Stimulated activated CD8-positive, alpha-beta memory T cell treated with anti-CD3 and anti-CD28 coated beads, Interleukin-4, amount 100 ng/mL, for 4 hours (primary cell): ENCODE results near the gene MLC1.

Source experiments
- DNase-seq, 2 donors: peaks; one replicate each; pipeline ENCODE4 v3.0.0-alpha.2; 2020; ENCODE audit warnings: low read depth in 2 of 2, low spot score in 1 of 2

The MLC1 gene

DNA sequence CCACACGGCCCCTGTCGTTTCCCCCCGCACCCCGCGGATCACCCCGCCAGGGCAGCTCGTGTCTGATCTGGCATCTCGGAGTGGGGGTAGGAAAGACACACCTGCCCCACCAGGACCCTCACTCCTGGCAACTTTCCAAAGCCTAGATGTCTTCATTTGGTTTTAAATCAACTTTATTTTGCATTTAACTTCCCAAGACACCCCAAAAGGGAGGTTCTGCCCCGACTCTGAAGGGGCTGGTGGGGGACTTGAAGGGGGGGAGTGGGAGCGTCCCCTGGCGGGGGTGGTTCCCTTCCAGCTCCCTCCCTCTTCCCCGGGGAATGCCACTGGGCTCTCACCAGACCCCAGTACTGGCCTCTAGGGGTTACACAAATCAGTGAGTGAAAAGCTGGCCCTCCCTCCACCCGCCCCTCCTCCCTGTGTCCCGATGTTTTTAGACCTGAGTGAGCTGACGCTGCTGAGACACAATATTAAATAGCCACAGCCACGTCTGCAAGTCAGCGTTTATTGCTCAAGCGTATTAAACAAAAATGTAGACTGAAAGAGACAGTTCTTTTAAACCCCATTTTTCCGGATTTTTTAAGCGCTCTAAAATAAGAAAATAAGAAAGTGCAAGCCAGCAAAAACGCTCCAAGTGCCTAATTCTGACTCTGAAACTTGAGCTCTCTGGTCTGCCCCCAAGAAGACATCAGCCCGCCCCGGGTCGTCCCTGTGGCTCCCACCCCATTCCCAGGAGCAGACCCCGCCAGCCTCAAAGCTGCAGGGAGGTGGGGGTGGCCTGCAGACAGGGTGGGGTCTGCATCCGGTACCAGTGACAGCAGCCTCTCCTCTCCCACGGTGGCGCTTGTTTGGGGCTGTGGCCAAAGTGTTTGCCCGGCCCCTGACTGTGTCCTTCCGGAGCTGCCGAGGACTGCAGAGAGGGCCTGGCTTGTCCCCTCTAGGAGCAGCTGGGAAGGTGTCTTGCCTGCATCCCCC lies 26.0 kb downstream of the MLC1 start:
- no peak for DNase-seq

DNA sequence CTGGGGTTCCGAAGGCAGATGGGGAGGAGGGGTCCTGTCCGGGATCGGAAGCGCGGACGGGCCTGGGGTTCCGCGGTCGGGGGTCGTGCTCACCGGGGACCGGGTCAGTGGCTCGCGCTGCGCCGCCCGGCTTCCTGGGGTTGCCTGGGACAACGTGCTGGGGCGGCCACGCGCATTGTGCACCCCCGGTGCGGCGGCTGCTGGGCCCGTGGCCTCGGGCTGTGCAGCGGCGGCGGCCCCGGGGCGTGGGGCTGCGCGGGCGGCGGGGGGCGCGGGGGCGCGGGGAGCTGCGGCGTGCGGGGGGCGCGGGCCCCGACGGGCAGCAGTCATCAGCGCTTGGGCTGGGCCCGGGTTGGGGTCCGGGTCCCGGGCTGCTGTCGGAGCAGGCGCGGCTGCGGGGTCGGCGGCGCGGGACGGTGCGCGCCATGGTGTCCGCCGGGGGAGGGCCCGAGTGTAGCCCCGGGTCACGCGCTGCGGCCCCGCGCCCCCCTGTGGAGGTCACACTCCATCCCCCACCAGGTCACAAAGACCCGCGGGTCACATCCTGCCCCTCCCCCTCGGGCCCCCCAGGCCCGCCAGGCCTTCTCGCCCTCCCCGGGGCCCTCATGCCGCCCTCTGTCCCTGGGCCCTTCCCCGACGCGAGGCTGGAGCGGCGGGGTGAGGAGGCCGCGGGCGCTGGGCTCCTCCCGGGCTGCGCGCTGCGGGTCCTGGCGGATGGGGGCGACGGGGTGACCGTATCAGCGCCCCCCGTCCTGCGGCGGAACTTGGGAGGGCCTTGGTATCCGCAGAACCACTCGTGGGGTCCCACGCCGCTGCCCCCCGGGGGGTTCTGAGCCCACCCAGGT lies 26.9 kb downstream of the MLC1 start, which contains the start of gene TTLL8:
Gene TTLL8, minus strand, starts transcription at position 238 of the 845 bp plus-strand sequence.
- DNase-seq, result no peak

DNA sequence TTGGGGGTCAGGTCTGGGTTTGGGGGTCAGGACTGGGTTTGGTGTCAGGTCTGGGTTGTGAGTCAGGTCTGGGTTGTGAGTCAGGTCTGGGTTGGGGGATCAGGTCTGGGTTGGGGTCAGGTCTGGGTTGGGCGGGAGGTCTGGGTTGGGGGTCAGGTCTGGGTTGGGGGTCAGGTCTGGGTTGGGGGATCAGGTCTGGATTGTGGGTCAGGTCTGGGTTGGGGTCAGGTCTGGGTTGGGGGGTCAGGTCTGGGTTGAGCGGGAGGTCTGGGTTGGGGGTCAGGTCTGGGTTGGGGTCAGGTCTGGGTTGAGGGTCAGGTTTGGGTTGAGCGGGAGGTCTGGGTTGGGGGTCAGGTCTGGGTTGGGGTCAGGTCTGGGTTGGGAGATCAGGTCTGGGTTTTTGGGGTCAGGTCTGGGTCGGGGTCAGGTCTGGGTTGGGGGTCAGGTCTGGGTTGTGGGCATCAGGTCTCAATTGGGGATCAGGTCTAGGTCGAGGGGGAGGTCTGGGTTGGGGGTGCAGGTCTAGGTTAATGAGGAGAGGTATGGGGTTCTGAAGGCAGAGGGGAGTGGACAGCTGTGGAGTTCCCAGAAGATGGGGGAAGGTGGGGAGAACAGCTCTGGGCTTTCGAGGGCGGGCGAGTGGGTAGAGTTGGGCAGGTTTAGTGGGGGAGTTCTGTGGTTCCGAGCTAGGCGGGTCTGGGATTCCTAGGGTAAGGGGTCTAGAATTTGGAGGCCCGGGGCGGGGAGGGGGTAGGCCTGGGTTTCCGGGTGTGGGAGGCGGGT lies 27.8 kb downstream of the MLC1 start:
- DNase-seq, result no peak

DNA sequence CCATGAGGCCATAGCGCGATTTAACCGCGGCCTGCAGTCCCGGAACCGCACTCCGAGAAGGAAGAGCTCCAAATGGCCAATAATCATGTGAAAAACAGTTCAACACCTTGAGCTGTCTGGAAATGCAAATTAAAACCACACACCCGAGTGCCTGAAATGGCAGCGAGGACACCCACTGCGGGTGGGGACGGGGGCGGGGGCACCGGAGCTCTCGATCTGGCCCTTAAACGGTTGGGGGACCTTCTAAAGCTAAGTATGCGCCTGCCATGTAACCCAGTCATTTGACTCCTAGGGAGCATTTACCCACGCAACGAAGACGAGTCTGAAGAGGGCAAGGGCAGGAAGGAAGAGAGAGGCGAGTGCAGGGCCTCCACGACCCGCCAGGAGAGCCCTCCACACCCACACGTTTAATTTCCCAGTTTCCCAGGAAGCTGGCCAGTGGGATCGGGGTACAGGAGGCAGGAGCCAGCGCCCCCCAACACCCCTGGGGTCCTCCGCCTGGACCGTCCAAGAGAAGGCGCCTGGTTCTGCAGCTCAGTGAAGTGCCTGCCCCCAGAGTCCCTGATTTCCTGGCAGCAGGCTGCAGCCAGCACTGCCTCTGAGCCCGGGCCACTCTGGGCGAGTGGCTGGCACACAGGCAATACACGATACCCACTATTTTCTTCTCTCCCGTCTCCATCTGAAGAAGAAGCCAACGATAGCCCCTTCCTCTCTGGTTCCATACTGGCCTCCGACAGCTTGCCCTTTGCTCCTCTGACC lies 28.8 kb downstream of the MLC1 start:
- DNase-seq, result no peak

DNA sequence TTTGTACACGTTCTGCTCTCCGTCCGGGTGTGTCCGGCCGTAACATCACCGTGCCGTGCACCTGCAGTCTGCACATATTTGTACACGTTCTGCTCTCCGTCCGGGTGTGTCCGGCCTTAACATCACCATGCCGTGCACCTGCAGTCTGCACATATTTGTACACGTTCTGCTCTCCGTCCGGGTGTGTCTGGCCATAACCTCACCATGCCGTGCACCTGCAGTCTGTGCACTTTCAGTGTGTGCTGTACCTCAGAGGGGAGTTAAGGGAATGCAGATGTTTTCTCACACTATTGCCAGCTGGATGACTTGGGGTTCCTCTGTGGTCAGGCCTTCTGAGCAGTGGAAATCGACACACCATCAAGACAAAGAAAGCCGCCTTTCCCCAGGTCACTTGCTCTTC lies 31.4 kb downstream of the MLC1 start:
- DNase-seq, result no peak

DNA sequence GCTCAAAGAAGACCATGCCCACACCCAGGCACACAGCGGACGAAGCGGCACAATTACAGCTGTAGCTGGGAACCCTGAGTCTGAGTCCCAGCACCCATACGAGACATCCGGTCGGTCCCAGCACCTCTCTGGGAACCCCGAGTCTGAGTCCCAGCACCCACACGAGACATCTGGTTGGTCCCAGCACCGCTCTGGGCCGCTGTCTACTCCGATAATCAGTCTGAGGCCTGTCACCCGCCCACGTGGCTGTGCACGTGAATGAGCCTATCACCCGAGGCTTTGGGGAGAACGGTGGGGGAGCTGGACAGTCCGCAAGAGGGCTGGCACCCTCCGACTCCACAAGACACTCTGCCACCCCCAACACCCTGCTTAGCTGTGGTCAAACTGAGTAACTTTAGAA lies 33.3 kb downstream of the MLC1 start:
- no peak for DNase-seq

DNA sequence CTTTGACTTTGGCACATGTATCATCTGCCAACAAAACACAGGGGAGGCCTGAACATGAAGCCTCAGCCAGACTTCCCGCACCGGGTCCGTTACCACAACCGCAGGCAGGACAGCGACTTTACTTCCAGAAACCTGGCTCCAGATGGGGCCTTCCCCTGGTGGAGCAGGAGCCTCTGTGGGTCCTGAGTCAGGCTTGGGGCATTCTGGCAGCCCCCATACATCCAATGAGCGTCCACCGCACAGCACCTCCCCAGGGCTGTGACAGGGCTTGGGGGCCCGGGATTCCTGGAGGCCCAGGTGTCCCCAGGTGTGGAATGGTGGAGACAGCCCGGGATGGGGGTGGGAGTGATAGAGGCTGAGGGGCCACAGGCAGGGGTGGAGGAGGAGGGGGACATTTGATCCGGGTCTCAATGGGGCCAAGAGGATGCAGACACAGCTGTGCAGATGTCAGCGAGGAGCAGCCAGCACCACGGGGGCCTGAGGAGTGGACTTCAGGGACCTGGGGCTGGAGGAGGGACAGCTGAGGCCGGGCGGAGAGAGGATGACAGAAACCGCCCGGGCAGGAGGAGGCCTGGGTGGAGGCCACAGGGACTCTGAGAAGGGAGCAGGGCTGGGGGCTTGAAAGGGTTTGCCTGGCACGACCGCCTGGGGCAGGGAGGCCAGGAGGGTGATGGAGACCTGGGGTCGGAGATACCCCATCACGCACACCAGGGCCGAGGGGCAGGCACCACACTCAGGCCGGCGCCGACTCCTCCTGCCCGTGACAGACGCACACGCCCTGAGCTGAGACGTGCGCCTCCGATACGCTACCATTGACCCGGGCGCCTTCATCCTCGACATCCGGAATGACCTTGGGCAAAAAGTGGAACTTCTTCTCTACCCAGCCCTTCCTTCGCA lies 35.7 kb downstream of the MLC1 start:
- no peak for DNase-seq

DNA sequence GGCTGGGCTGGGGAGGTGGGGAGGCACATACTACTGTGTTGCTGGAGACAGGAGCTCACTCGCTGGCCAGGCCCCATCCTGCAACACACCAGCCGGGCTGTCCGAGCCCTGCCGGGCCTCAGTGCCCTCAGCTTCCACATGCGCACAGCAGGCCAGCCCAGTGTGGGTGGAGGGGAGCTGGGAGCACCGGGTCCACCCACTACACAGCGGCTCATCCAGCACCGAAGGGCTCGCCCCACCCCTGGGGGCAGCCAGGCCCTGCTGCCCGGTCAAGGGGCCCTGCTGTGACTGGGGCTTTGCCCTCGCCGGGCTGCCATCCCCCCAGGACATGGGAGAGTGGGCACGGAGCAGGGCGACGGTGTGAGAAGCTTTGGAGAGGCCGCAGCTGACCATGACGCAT lies 36.4 kb downstream of the MLC1 start:
- no peak for DNase-seq

DNA sequence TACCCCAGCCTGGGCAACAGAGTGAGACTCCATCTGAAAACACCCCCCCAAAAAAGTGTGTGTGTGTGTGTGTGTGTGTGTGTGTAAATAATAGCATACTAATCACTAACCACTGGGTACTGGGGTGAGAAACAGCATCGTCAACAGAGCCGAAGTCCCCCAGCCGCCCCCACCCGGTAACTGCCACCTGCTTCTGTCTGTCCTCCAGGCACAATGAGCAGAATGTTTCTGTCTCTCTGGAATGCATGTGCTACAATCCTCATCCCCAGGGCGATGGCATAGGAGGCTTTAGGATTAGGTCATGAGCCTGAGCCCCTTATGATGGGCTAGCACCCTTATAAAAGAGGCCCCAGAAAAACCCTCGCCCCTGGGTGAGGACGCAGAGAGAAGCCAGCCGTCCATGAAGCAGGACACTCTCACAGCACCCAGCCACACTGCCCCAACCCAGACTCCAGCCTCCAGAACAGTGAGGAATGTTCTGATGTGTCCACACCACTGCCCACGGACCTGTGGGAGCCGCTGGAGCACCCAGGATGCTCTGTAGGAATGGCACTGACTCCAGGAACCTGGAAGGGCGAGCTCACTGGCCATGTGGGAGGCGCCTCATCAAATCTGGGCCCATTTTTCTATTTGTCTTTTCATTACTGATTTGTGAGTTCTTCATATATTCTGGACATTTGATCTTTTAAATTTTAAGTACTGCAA lies 37.0 kb downstream of the MLC1 start:
- no peak for DNase-seq

DNA sequence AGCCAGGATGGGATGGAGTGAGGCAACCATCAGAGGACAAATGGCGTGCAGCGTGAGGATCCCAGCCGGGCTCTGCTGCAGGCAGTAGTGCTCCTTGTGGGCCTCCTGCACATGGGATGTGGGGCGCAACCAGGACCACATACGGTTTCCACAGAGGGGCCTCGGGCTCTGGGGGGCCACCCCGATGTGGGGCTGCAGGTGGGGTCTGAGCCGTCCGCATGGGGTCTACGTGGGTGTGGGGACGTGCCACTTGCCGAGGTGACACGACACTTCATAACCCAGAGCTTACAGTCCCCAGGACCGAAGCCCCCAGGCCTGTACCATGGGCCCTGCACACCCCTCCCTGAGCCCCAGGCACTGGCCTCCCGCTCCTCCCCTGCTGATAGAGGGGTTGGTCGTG lies 37.9 kb downstream of the MLC1 start:
- no peak for DNase-seq

DNA sequence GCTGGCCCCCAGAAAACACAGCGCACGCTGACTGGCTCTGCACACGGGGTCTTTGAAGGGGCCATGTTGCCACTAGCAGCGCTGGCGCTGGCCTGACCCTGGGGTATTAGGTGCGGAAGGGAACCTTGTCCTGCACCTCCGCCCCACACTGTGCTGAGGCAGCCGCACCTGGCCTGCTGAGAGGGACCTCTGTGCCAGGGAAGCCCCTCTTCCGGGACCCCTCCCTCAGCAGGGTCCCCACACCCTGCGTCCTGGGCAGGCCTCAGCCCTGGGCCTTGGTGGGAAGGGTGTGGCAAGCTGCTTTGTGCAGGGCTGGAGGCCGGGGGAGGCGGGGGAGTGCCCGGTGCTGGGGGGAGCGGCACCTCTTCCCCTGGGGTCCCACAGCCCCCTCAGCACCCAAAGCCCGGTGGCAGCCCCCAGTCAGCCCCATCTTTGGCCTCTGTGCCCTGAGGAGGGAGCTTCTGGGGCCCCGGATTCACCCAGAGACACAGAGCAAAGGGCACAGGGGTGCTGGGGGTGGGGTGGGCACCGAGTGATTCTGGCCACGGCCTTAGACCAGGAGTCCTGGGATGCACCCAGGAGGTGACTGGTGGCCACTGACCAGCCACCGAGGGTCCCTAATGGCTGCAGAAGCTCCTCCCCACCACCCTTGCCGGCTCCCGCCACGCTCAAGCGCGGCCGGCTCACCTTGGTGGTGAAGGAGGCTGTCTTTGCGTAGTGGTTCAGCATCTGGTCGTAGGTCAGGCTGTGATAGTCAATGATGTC lies 38.6 kb downstream of the MLC1 start:
- DNase-seq, result no peak

DNA sequence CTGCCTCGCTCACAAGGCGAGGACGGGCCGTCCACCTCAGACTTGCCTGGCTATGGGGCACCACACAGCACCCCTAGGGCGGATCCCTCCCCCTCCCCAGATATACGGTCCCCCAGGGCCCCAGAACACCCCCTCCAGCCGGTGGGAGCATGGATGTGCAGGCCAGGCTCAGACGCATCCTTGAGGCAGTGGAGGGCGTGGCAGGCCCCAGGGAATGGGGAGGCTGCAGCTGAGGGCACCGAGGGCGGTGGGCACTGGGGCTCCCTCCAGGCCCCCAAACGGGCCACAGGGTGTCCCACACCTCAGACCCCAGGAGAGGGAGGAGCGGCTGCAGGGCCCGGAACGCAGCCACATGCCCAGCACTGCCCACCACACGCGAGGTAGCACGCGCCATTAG lies 39.2 kb downstream of the MLC1 start:
- no peak for DNase-seq

DNA sequence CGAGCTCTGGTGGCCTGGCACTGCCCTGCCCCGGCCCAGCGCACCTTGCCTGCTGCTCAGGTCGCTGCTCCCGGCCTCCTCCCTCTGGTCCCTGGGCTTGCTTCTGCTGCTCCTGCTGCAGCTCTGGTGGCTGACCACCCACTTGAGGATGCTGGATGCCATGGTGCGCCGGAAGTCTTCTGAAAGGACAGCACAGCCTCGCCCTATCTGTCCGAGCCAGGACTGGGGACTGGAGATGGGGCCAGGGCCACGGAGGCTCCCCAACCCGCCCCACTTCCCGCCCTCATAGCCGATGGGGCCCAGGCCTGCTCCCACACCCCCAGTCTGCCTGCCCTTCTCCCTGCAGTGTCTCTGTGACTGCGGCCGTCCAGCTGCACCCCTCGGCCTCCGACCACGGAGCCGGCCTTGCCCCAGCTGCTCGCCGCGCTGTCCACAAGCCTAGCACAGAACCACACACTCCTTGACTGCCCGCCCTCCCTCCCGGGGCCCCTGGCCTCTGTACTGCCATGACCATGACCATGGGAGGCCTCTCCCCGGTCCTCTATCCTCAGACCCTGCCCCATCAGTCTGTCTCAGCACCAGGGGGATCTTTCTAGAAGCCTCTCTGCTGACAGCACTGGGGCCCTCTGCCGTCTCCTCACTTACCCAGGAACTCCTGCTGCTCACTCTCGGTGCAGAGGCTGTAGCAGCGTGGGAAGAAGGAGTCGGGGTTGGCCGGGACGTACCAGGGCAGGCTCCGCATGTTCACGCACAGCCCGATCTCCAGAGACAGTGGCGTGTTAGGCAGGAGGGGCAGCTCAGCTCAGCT lies 39.8 kb downstream of the MLC1 start:
- no peak for DNase-seq

DNA sequence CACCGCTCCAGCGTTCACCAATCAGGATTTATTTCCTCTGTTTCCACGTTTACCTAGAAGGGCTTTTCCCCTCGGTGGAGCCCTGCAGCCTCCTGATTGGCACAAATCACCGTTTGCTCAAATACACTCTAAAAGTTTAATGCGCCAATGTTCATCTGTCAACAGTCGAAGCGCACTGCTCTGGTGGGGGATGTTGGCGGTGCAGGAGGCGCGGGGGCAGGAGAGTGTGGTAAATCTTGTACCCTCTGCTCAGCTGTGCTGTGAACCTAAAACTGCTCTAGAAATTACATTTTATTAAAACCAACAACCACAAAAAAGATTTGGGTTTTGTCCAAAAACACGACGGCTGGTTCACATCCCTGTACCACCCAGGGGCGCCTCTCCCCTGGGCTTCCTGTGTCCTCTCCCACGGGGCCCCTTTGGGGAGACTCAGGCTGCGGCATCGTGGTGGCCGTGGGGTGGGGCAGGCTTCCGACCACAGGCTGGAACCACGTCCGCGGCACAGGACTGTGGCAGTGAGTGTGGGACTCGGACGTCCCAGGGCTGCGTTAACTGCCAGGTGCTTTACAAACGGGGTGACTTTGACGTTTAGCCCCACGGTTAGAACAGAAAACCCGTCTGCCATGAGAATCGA lies 40.6 kb downstream of the MLC1 start:
- no peak for DNase-seq

DNA sequence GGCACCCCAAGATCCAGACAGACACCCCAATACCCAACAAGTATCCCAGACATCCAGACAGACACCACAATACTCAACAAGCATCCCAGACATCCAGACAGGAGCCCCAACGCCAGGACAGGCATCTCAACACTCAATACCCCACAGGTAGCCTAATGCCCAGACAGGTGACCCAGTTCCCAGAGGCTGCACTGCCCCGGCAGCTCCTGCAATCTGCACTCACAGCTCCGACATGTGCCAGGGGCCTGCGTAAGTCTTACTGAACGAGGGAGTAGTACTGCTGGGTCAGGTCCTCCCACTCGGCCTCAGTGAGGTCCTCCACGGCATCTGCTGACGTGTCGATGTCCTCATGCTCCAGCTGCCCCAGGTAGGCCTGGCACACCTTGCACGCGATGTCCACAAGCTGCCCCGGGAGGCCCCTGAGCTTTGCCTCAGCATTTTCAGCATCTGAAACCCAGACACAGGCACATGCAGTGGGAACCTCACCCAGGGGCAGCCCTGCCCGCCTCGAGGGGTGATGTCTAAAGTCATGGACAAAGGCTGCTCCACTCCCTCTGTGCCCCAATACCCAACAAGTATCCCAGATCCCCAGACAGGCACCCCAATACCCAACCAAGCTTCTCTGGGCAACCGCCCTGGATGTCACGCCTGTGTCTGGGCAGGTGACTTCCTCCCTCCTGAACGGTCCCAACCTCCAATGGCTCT lies 43.7 kb downstream of the MLC1 start:
- no peak for DNase-seq

DNA sequence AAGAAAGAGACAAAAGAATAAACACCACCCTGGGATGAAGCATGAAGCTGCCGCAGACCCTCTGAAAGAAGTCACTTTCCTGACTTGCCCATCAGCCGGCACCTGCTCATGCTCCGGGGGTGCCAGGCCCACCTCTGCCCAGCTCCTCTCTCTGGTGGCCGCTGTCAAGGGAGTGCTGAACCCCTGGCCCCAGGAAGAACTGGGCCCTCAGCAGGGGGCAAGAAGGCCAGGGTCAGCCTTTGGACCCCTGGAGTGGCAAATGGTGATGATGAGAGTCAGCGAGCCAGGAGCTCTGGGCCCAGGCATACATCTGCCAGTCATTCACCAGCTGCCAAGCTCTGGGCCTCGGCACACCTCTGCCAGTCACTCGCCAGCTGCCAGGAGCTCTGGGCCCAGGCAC lies 44.5 kb downstream of the MLC1 start:
- no peak for DNase-seq
